NCI-H2107 treated with DMSO at 0.1 percent for 48 hours (cell line): ENCODE measurements around the gene EMC6.
"Not testable (repeated sequence)": the region's sequence is repeated elsewhere in the genome, so short reads cannot be mapped to it uniquely, and the experiment has no call there.

ENCODE experiments used
- DNase-seq: peaks from one replicate; lab custom pipeline; 2025; ENCODE audit not compliant: unreplicated experiment; lab: John Stamatoyannopoulos, UW

Gene EMC6

GRCh38 chr17:3679531-3680126, 11.0 kb downstream of the EMC6 start:
- DNase-seq, result no peak

- DNase-seq, result no peak
Observed at GRCh38 chr17:3681057-3681456, 12.4 kb downstream of the EMC6 start.

GRCh38 chr17:3681565-3681964, 13.0 kb downstream of the EMC6 start:
- no peak for DNase-seq

- DNase-seq, result no peak
Observed at GRCh38 chr17:3682033-3682432, 13.4 kb downstream of the EMC6 start.

- DNase-seq, result no peak
Observed at GRCh38 chr17:3683054-3683511, 14.5 kb downstream of the EMC6 start.

GRCh38 chr17:3685174-3685573, 16.6 kb downstream of the EMC6 start:
- DNase-seq, result no peak

- no peak for DNase-seq
Observed at GRCh38 chr17:3688027-3688553, 19.5 kb downstream of the EMC6 start.

- DNase-seq, result no peak
Observed at GRCh38 chr17:3688852-3689261, 20.2 kb downstream of the EMC6 start.

- DNase-seq, result no peak
Observed at GRCh38 chr17:3689262-3690093, 20.9 kb downstream of the EMC6 start.

- no peak for DNase-seq
Observed at GRCh38 chr17:3690094-3690715, 21.6 kb downstream of the EMC6 start.

GRCh38 chr17:3691617-3692067, 23.0 kb downstream of the EMC6 start:
- no peak for DNase-seq

GRCh38 chr17:3692346-3692745, 23.7 kb downstream of the EMC6 start:
- DNase-seq, result no peak

- DNase-seq, result no peak
Observed at GRCh38 chr17:3693141-3693540, 24.5 kb downstream of the EMC6 start.

- DNase-seq, result no peak
Observed at GRCh38 chr17:3693829-3694231, 25.2 kb downstream of the EMC6 start.

GRCh38 chr17:3695129-3695722, 26.6 kb downstream of the EMC6 start:
- no peak for DNase-seq

GRCh38 chr17:3695723-3696411, 27.3 kb downstream of the EMC6 start, which contains the start of gene P2RX5:
TSS of gene P2RX5 (minus strand) at chr17:3696155. CDS start at chr17:3696005, 150 bp downstream.
- no peak for DNase-seq

GRCh38 chr17:3697103-3697476, 28.5 kb downstream of the EMC6 start:
- DNase-seq, result no peak

- no peak for DNase-seq
Observed at GRCh38 chr17:3698139-3698538, 29.5 kb downstream of the EMC6 start.

GRCh38 chr17:3699951-3700350, 31.3 kb downstream of the EMC6 start:
- no peak for DNase-seq

- not testable (repeated sequence) for DNase-seq
Observed at GRCh38 chr17:3702041-3702539, 33.5 kb downstream of the EMC6 start.
